HepG2 (cell line): ENCODE results near the gene FGFBP2. TPM values are rescaled to one million over a fixed set of nuclear protein-coding genes. Genes with fewer than 3 reads are reported as not detected.
A peak's percentile ranks its signal among the peaks of the same experiment; 100 is the strongest.

Experiments used
- ATAC-seq: fragments of 200-7000 bp; cut with Tn5 transposase; 3 replicates; pipeline ENCODE4 v1.9.1; 2020; ENCODE audit warnings: mild to moderate bottlenecking, moderate library complexity
- BruUV-seq: library from RNA; stranded (reverse); fragments of 400-500 nt; replicated peaks from 2 replicates; lab custom pipeline; 2021; lab: Mats Ljungman, UMichigan
- CTCF ChIA-PET: fragments of 300-600 bp; formaldehyde crosslinking; extraction: SDS; loops from one replicate; lab custom pipeline; 2021; ENCODE audit warnings: low total read pairs, inconsistent platforms, low intra/inter-chr PET ratio; lab: Yijun Ruan, JAX
- POLR2A ChIA-PET: fragments of 350-600 bp; sonication (Branson Sonifier 250); formaldehyde crosslinking; loops from one replicate; lab custom pipeline; 2020; ENCODE audit warnings: antibody characterized with exemption, inconsistent platforms; lab: Yijun Ruan, JAX
- DNase-seq: peaks from one replicate; pipeline ENCODE4 v3.0.0-alpha.2; 2015; ENCODE audit warnings: low spot score
- FAIRE-seq: peaks from 3 replicates; lab custom pipeline; 2011; peaks lifted over from hg19 to GRCh38; lab: Jason Lieb, UNC
- H2AFZ ChIP-seq: one replicate; pipeline ENCODE4 v1.6.1; 2011; ENCODE audit warnings: low read length, inconsistent platforms
- H3K27ac ChIP-seq: fragments of 300-600 bp; 3 replicates; pipeline ENCODE4 v1.8.0; 2011; ENCODE audit warnings: mixed run types, mild to moderate bottlenecking, mixed read lengths, low read length, inconsistent platforms; ENCODE audit not compliant: insufficient read depth; ENCODE audit errors: extremely low read length
- H3K27me3 ChIP-seq, 2 experiments: fragments of 200-600 bp in 1 of 2; 2 replicates in 1 of 2; 3 replicates in 1 of 2; pipeline versions ENCODE4 v1.6.0 to v1.8.0; 2011; ENCODE audit warnings: low read length in 2 of 2, mild to moderate bottlenecking in 2 of 2, moderate library complexity in 2 of 2, inconsistent platforms in 1 of 2; ENCODE audit not compliant: insufficient read depth in 2 of 2, control insufficient read depth in 1 of 2
- H3K36me3 ChIP-seq, 2 experiments: fragments of 200-600 bp in 1 of 2; replicated peaks in 1 of 2; 2 replicates in 1 of 2; 3 replicates in 1 of 2; pipeline versions ENCODE4 v1.5.1 to v1.8.0; 2011; ENCODE audit warnings: low read length in 2 of 2, inconsistent platforms in 1 of 2; ENCODE audit not compliant: insufficient read depth in 2 of 2, control insufficient read depth in 1 of 2
- H3K4me1 ChIP-seq: 2 replicates; pipeline ENCODE4 v1.5.1; 2012; ENCODE audit warnings: low read length, inconsistent platforms; ENCODE audit not compliant: insufficient read depth
- H3K4me2 ChIP-seq: 2 replicates; pipeline ENCODE4 v1.6.0; 2011; ENCODE audit warnings: low read depth, low read length, inconsistent platforms
- H3K4me3 ChIP-seq, 3 experiments: fragments of 200-600 bp in 1 of 3; sonication (generic), shearing (Covaris generic) in 1 of 3; replicated peaks in 1 of 3; 2 replicates each; pipeline ENCODE4 v1.5.1; 2011 to 2016; ENCODE audit warnings: low read length in 3 of 3, inconsistent platforms in 2 of 3, low read depth in 2 of 3, mild to moderate bottlenecking in 2 of 3, control low read depth in 1 of 3, mixed read lengths in 1 of 3; ENCODE audit not compliant: insufficient read depth in 1 of 3
- H3K79me2 ChIP-seq: one replicate; pipeline ENCODE4 v1.6.1; 2011; ENCODE audit warnings: low read length, inconsistent platforms; ENCODE audit not compliant: insufficient read depth
- H3K9ac ChIP-seq: 2 replicates; pipeline ENCODE4 v1.6.0; 2011; ENCODE audit warnings: mild to moderate bottlenecking, low read depth, low read length, inconsistent platforms; ENCODE audit not compliant: insufficient read depth
- H3K9me3 ChIP-seq: 2 replicates; pipeline ENCODE4 v1.5.1; 2012; ENCODE audit warnings: mild to moderate bottlenecking, low read length
- H4K20me1 ChIP-seq: 2 replicates; pipeline ENCODE4 v1.6.0; 2011; ENCODE audit warnings: inconsistent platforms, mild to moderate bottlenecking, low read length, moderate library complexity; ENCODE audit not compliant: insufficient read depth
- CTCF ChIP-seq: sonication (generic); formaldehyde crosslinking; IDR thresholded peaks from 2 replicates; pipeline ENCODE4 v1.5.0; 2020; ENCODE audit warnings: mild to moderate bottlenecking, missing genetic modification reagents, moderate library complexity
- HBP1 ChIP-seq: IDR thresholded peaks from 2 replicates; pipeline ENCODE4 v1.6.1; 2016; ENCODE audit warnings: low read depth, control low read depth
- MEIS1 ChIP-seq: sonication (generic); formaldehyde crosslinking; IDR thresholded peaks from 2 replicates; pipeline ENCODE4 v1.9.0; 2021; ENCODE audit warnings: mild to moderate bottlenecking, missing genetic modification reagents, moderate library complexity, borderline replicate concordance
- TGIF2 ChIP-seq: IDR thresholded peaks from 2 replicates; pipeline ENCODE4 v1.6.1; 2016; ENCODE audit warnings: control low read depth, missing compliant biosample characterization
- ZNF234 ChIP-seq: sonication (generic); formaldehyde crosslinking; conservative IDR thresholded peaks from 2 replicates; pipeline ENCODE4 v1.5.1; 2020; ENCODE audit warnings: mild to moderate bottlenecking, missing genetic modification reagents
- WGBS: methylation state at CpG from one replicate; pipeline ENCODE4 v1.1.6; 2017; ENCODE audit warnings: low lambda C conversion rate; 5-methylcytosine and 5-hydroxymethylcytosine counted together
- in situ Hi-C: cut with HindIII; loops from 2 replicates; pipeline ENCODE4 v1.10.0; 2017; ENCODE audit warnings: low pct_unique_long_range_greater_than_20kb; ENCODE audit not compliant: extremely low pct_ligation_motif_present
- intact Hi-C: fragments of 100-400 bp; cut with micrococcal nuclease; formaldehyde crosslinking; loops from one replicate; pipeline ENCODE4 v1.10.0; 2022; ENCODE audit not compliant: unreplicated experiment
- polyA plus RNA-seq, 8 experiments: library from polyadenylated mRNA; depleted of rRNA in 3 of 8; stranded (reverse) in 7 of 8; unstranded in 1 of 8; fragments of >200 nt; fragmentation: Illumina TruSeq in 4 of 8; extraction: Trizol in 4 of 8; gene quantifications; 2 replicates each; pipeline versions ENCODE4 v1.2.1 to v1.2.3, GENCODE V29; 2011 to 2016; ENCODE audit warnings: low read depth in 4 of 8, missing spikeins in 1 of 8, mixed read lengths in 1 of 8; ENCODE audit not compliant: insufficient read depth in 1 of 8
- total RNA-seq, 5 experiments: library from RNA; depleted of rRNA; stranded (reverse); fragments of >200 nt; fragmentation: Illumina TruSeq; extraction: Trizol; gene quantifications; 2 replicates each; pipeline ENCODE4 v1.2.3, GENCODE V29; 2016; ENCODE audit warnings: low read depth in 1 of 5
- TF ChIP-seq, protein P1 (sequence below): sonication (generic); formaldehyde crosslinking; IDR thresholded peaks from 2 replicates; pipeline ENCODE4 v1.5.0; 2020; ENCODE audit warnings: mild to moderate bottlenecking, missing genetic modification reagents

FGFBP2 gene
- total and polyA plus RNA-seq, 2 of the 13 experiments (the other 11 are each of a cell fraction or from before 2014, with no cell fraction given) = not detected

DNA sequence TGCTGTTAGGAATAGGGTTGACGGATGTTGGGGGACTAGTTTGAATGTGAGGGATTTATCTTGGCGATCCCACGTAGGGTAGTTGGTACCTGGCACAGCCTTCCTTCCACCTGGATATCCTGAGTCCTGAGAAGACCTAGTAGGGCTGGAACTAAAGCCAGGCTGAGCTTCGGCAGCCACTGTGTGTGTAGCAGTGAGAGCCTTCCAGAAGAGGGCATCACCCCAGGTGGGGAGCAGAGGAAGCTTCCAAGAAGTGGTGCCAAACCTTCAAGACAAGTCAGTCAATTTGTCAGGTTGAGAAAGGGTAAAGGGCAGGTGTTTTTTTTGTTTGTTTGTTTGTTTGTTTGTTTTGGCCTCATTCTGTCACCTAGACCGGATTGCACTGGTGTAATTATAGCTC, 1.2 kb upstream of the FGFBP2 start:
- in situ Hi-C loops = loop anchor here (5.0 kb wide), 2 partner anchors 38 to 487 kb away; no protein-coding TSS in a partner anchor
- Histone ChIP-seq H3K79me2 (no peaks in the 10 kb centered on the region), H3K36me3 (no peaks in the 10 kb centered on the region), H3K9ac (no peak overlapping the region), H3K4me1 (peaks cover 6% of the 10 kb centered on the region; the same call in 1 of the 2 replicates), H3K4me2 (no peak overlapping the region), H3K27ac (no peak overlapping the region), H4K20me1 (no peaks in the 10 kb centered on the region), H3K27me3 (peaks cover 0 to 14% of the 10 kb centered on the region in 2 experiments; a peak in 2 of 5 replicates), H3K4me3 (no peak overlapping the region), H2AFZ (no peak overlapping the region), H3K9me3 (no peaks in the 10 kb centered on the region)
- intact Hi-C loops = no loop called here
- TF ChIP-seq HBP1 (CRISPR knock-in tag) = no peak
- TF ChIP-seq CTCF (CRISPR knock-in tag) = peak; percentile 28; the same call in 1 of the 2 replicates
- WGBS = 33% methylated on average over 5 of the region's 5 CpGs
- CTCF ChIA-PET = interaction anchor here (1.1 to 1.8 kb wide), 2 partner anchors 37 to 300 kb away, joined by 3 to 8 read pairs; no protein-coding TSS in a partner anchor
- peak; percentile 57 for ATAC-seq
- BruUV-seq = no TSS peak
- no peak for DNase-seq
- POLR2A ChIA-PET = no interaction called here
- no peak for FAIRE-seq

GRCh38 chr4:15963576-15963975, 601 bp upstream of the FGFBP2 start:
- 21% methylated on average over 3 of the region's 4 CpGs for WGBS
- ATAC-seq (peak; percentile 21; the same call in 2 of the 3 replicates), DNase-seq (no peak), FAIRE-seq (no peak)
- TF ChIP-seq, protein P1, sequence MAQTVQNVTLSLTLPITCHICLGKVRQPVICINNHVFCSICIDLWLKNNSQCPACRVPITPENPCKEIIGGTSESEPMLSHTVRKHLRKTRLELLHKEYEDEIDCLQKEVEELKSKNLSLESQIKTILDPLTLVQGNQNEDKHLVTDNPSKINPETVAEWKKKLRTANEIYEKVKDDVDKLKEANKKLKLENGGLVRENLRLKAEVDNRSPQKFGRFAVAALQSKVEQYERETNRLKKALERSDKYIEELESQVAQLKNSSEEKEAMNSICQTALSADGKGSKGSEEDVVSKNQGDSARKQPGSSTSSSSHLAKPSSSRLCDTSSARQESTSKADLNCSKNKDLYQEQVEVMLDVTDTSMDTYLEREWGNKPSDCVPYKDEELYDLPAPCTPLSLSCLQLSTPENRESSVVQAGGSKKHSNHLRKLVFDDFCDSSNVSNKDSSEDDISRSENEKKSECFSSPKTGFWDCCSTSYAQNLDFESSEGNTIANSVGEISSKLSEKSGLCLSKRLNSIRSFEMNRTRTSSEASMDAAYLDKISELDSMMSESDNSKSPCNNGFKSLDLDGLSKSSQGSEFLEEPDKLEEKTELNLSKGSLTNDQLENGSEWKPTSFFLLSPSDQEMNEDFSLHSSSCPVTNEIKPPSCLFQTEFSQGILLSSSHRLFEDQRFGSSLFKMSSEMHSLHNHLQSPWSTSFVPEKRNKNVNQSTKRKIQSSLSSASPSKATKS = no peak
- TF ChIP-seq TGIF2 (no peak), MEIS1 (CRISPR knock-in tag) (no peak), ZNF234 (CRISPR knock-in tag) (no peak)
- peak overlapping the region; percentile 46; the same call in 1 of the 2 replicates for H3K4me2 ChIP-seq
- no peak overlapping the region for H3K27ac ChIP-seq
- in situ Hi-C loops (loop anchor here (5.0 kb wide), 2 partner anchors 39 to 486 kb away; no protein-coding TSS in a partner anchor), intact Hi-C loops (loop anchor here (1.0 kb wide), 1 partner anchor 38 kb away; no protein-coding TSS in a partner anchor)
- H3K9ac ChIP-seq = no peak overlapping the region
- no TSS peak for BruUV-seq
- H3K79me2 ChIP-seq = no peaks in the 10 kb centered on the region
- no peaks in the 10 kb centered on the region for H3K36me3 ChIP-seq
- peaks cover 0 to 14% of the 10 kb centered on the region in 2 experiments; a peak in 2 of 5 replicates for H3K27me3 ChIP-seq
- ChIA-PET CTCF (interaction anchor here (1.1 to 1.8 kb wide), 2 partner anchors 38 to 301 kb away, joined by 3 to 8 read pairs; no protein-coding TSS in a partner anchor), POLR2A (no interaction called here)
- no peak overlapping the region for H3K4me3 ChIP-seq
- H4K20me1 ChIP-seq = no peaks in the 10 kb centered on the region
- no peak overlapping the region for H2AFZ ChIP-seq
- H3K4me1 ChIP-seq = peaks cover 6% of the 10 kb centered on the region; the same call in 1 of the 2 replicates
- no peaks in the 10 kb centered on the region for H3K9me3 ChIP-seq
